GM20000 (cell line): Measurements from ENCODE around the gene GALNTL6.

Experiments used
- DNase-seq: peaks from one replicate; pipeline ENCODE4 v3.0.0; 2012; ENCODE audit warnings: low spot score
- CTCF ChIP-seq: IDR thresholded peaks from 2 replicates; pipeline ENCODE4 v1.5.1; 2012; ENCODE audit warnings: mild to moderate bottlenecking, control low read depth; ENCODE audit errors: extremely low read depth, missing control alignments

Gene GALNTL6

GRCh38 chr4:172379834-172380233, 566.6 kb downstream of the GALNTL6 start:
- DNase-seq = no peak
- TF ChIP-seq CTCF = no peak

GRCh38 chr4:172390331-172390730, 577.1 kb downstream of the GALNTL6 start:
- DNase-seq = no peak
- no peak for TF ChIP-seq CTCF

- TF ChIP-seq CTCF = no peak
Observed at GRCh38 chr4:172392741-172393140, 579.5 kb downstream of the GALNTL6 start.

GRCh38 chr4:172393220-172393619, 580.0 kb downstream of the GALNTL6 start:
- no peak for DNase-seq
- no peak for TF ChIP-seq CTCF

More at GRCh38 chr4:172392741-172393140, 579.5 kb downstream of the GALNTL6 start:
- no peak for DNase-seq

- TF ChIP-seq CTCF = no peak
- DNase-seq = no peak
Observed at GRCh38 chr4:172404676-172405075, 591.5 kb downstream of the GALNTL6 start.

GRCh38 chr4:172410363-172410762, 597.2 kb downstream of the GALNTL6 start:
- TF ChIP-seq CTCF = no peak
- DNase-seq = no peak

- DNase-seq = no peak
- TF ChIP-seq CTCF = no peak
Observed at GRCh38 chr4:172411149-172411548, 597.9 kb downstream of the GALNTL6 start.
